Ascending aorta (tissue), 2 donors: Measurements from ENCODE around the gene KCNMA1. TPM values are rescaled to one million over a fixed set of nuclear protein-coding genes. Genes with fewer than 3 reads are reported as not detected.

Source experiments
- DNase-seq, 2 donors: peaks; one replicate each; pipeline ENCODE4 v3.0.0-alpha.2; 2019; ENCODE audit warnings: low spot score in 2 of 2
- H3K27ac ChIP-seq, 2 donors: fragments of 200-600 bp; sonication (generic); one replicate each; pipeline ENCODE4 v1.5.1; 2016 to 2017; ENCODE audit warnings: mild to moderate bottlenecking in 1 of 2
- H3K27me3 ChIP-seq: fragments of 200-600 bp; sonication (generic); one replicate; pipeline ENCODE4 v1.5.1; 2017
- H3K36me3 ChIP-seq, 2 donors: fragments of 200-600 bp; sonication (generic); one replicate each; pipeline ENCODE4 v1.5.1; 2016
- H3K4me1 ChIP-seq, 2 donors: fragments of 200-600 bp; sonication (generic); one replicate each; pipeline ENCODE4 v1.5.1; 2016 to 2017; ENCODE audit warnings: mild to moderate bottlenecking in 1 of 2
- H3K4me3 ChIP-seq, 2 donors: fragments of 200-600 bp; sonication (generic); one replicate each; pipeline ENCODE4 v1.5.1; 2016 to 2017; ENCODE audit warnings: mild to moderate bottlenecking in 1 of 2
- H3K9me3 ChIP-seq, 2 donors: fragments of 200-600 bp; sonication (generic); one replicate each; pipeline ENCODE4 v1.5.1; 2016
- CTCF ChIP-seq, 3 experiments: fragments of 200-600 bp in 2 of 3; fragments of 450-650 bp in 1 of 3; sonication (generic) in 2 of 3; IDR thresholded peaks; one replicate each; pipeline ENCODE4 v1.5.1; 2016 to 2019; ENCODE audit warnings: antibody characterized with exemption in 3 of 3, mild to moderate bottlenecking in 1 of 3, moderate library complexity in 1 of 3
- intact Hi-C: fragments of 100-400 bp; cut with DNase I; formaldehyde crosslinking; loops from one replicate; pipeline ENCODE4 v1.15.1; 2023
- total RNA-seq: library from RNA; depleted of rRNA; stranded (reverse); fragments of >200 nt; gene quantifications from one replicate; pipeline ENCODE4 v1.1.0, GENCODE V29; 2016

KCNMA1 gene
- total RNA-seq, 1 donor from 2014 or later = 28.6 TPM

- H3K36me3 ChIP-seq = no peaks in the 10 kb centered on the region
- no peaks in the 10 kb centered on the region for H3K9me3 ChIP-seq
- no peak for TF ChIP-seq CTCF (IDR thresholded peaks at IDR 0.05)
- H3K27me3 ChIP-seq = no peaks in the 10 kb centered on the region
- no peaks in the 10 kb centered on the region for H3K4me1 ChIP-seq
- no peak overlapping the region for H3K4me3 ChIP-seq
- H3K27ac ChIP-seq = no peak overlapping the region
- intact Hi-C loops = no loop called here
- no peak for DNase-seq
Measured at GRCh38 chr10:77682393-77683087, 44.9 kb upstream of the KCNMA1 start.

- no peak for TF ChIP-seq CTCF (IDR thresholded peaks at IDR 0.05)
- intact Hi-C loops = no loop called here
- Histone ChIP-seq H3K27ac (no peak overlapping the region), H3K4me1 (no peaks in the 10 kb centered on the region), H3K36me3 (no peaks in the 10 kb centered on the region), H3K4me3 (no peak overlapping the region), H3K27me3 (no peaks in the 10 kb centered on the region), H3K9me3 (no peaks in the 10 kb centered on the region)
- DNase-seq = no peak
Measured at GRCh38 chr10:77681839-77682238, 44.2 kb upstream of the KCNMA1 start.

GRCh38 chr10:77680811-77681210, 43.2 kb upstream of the KCNMA1 start:
- no peak for DNase-seq
- TF ChIP-seq CTCF (IDR thresholded peaks at IDR 0.05) = no peak
- no peak overlapping the region for H3K27ac ChIP-seq
- intact Hi-C loops = no loop called here
- H3K27me3 ChIP-seq = no peaks in the 10 kb centered on the region
- H3K4me3 ChIP-seq = no peak overlapping the region
- H3K36me3 ChIP-seq = no peaks in the 10 kb centered on the region
- H3K9me3 ChIP-seq = no peaks in the 10 kb centered on the region
- no peaks in the 10 kb centered on the region for H3K4me1 ChIP-seq

- H3K36me3 ChIP-seq = no peaks in the 10 kb centered on the region
- H3K4me3 ChIP-seq = no peak overlapping the region
- DNase-seq = no peak
- H3K9me3 ChIP-seq = no peaks in the 10 kb centered on the region
- no peaks in the 10 kb centered on the region for H3K4me1 ChIP-seq
- TF ChIP-seq CTCF (IDR thresholded peaks at IDR 0.05) = no peak
- no peaks in the 10 kb centered on the region for H3K27me3 ChIP-seq
- no peak overlapping the region for H3K27ac ChIP-seq
- intact Hi-C loops = no loop called here
Measured at GRCh38 chr10:77680065-77680464, 42.5 kb upstream of the KCNMA1 start.

GRCh38 chr10:77679217-77679616, 41.6 kb upstream of the KCNMA1 start:
- intact Hi-C loops = no loop called here
- TF ChIP-seq CTCF (IDR thresholded peaks at IDR 0.05) = no peak
- Histone ChIP-seq H3K4me3 (no peak overlapping the region), H3K4me1 (no peaks in the 10 kb centered on the region), H3K27ac (no peak overlapping the region), H3K9me3 (no peaks in the 10 kb centered on the region), H3K36me3 (no peaks in the 10 kb centered on the region), H3K27me3 (no peaks in the 10 kb centered on the region)
- DNase-seq = no peak

GRCh38 chr10:77678146-77678545, 40.5 kb upstream of the KCNMA1 start:
- intact Hi-C loops = no loop called here
- Histone ChIP-seq H3K4me1 (no peaks in the 10 kb centered on the region), H3K27me3 (no peaks in the 10 kb centered on the region), H3K4me3 (no peak overlapping the region), H3K27ac (no peak overlapping the region), H3K9me3 (no peaks in the 10 kb centered on the region), H3K36me3 (no peaks in the 10 kb centered on the region)
- DNase-seq = no peak
- no peak for TF ChIP-seq CTCF (IDR thresholded peaks at IDR 0.05)
